Aorta (tissue), 5 donors: Measurements from ENCODE around the gene MIEF1. TPM values are rescaled to one million over a fixed set of nuclear protein-coding genes. Genes with fewer than 3 reads are reported as not detected.
"Not testable (repeated sequence)": the region's sequence is repeated elsewhere in the genome, so short reads cannot be mapped to it uniquely, and the experiment has no call there.

Experiments
- ATAC-seq: fragments of 200-7000 bp; cut with Tn5 transposase; one replicate; pipeline ENCODE4 v1.9.1; 2022; ENCODE audit warnings: moderate library complexity; ENCODE audit not compliant: low FRiP score
- DNase-seq, 2 donors: peaks; one replicate each; pipeline ENCODE4 v3.0.0-alpha.2; 2020
- H3K27ac ChIP-seq, 2 donors: one replicate each; pipeline ENCODE4 v1.5.1; 2013; ENCODE audit warnings: low read length in 2 of 2, mild to moderate bottlenecking in 2 of 2, moderate library complexity in 2 of 2, control low read depth in 1 of 2, inconsistent platforms in 1 of 2, low read depth in 1 of 2
- H3K27me3 ChIP-seq, 2 donors: one replicate each; pipeline ENCODE4 v1.6.1; 2013; ENCODE audit warnings: control low read depth in 1 of 2, low read length in 1 of 2, mild to moderate bottlenecking in 1 of 2, moderate library complexity in 1 of 2; ENCODE audit not compliant: insufficient read depth in 2 of 2, control insufficient read depth in 1 of 2
- H3K36me3 ChIP-seq, 2 donors: one replicate each; pipeline ENCODE4 v1.6.1; 2013; ENCODE audit warnings: control low read depth in 1 of 2, low read length in 1 of 2, mild to moderate bottlenecking in 1 of 2; ENCODE audit not compliant: insufficient read depth in 2 of 2, control insufficient read depth in 1 of 2
- H3K4me1 ChIP-seq, 2 donors: one replicate each; pipeline ENCODE4 v1.6.1; 2013; ENCODE audit warnings: low read length in 2 of 2, control low read depth in 1 of 2, mild to moderate bottlenecking in 1 of 2, moderate library complexity in 1 of 2; ENCODE audit not compliant: insufficient read depth in 2 of 2, control insufficient read depth in 1 of 2
- H3K4me3 ChIP-seq, 2 donors: one replicate each; pipeline ENCODE4 v1.5.1; 2013; ENCODE audit warnings: low read length in 2 of 2, control low read depth in 1 of 2, mild to moderate bottlenecking in 1 of 2
- H3K9me3 ChIP-seq: one replicate; pipeline ENCODE4 v1.6.1; 2013; ENCODE audit warnings: mild to moderate bottlenecking, low read length; ENCODE audit not compliant: control insufficient read depth
- WGBS, 2 donors: extraction: QIAGEN DNeasy Blood & Tissue Kit; methylation state at CpG; one replicate each; pipeline ENCODE4 v1.1.7; 2013; 5-methylcytosine and 5-hydroxymethylcytosine counted together
- intact Hi-C, 2 donors: fragments of 100-400 bp; cut with DNase I; formaldehyde crosslinking; loops; one replicate each; pipeline versions ENCODE4 v1.14.2 to v1.15.0; 2022
- polyA plus RNA-seq, 2 donors: library from polyadenylated mRNA; stranded (reverse); fragments of 200-250 nt; gene quantifications; one replicate each; pipeline ENCODE4 v1.2.3, GENCODE V29; 2013
- total RNA-seq, 2 donors: library from RNA; stranded (reverse); fragmentation: NEBNext Ultra II Directional; extraction: Animal tissue kit (Norgen Biotek cat#: 25700); gene quantifications; one replicate each; pipeline ENCODE4 v1.2.1, GENCODE V29; 2021
- donor health status: healthy with polysubstance abuse.
- donor health status: Bipolar disorder and iron deficiency.
- donor health status: DM: no; HTN: no; CAD: no.
- donor health status: DM: no; HTN: no; CAD: no.
- donor health status: DM: yes; HTN: yes; CAD: no.

MIEF1 gene
- total and polyA plus RNA-seq, 4 donors: 8.0 to 20.1 (median 11.9) TPM

DNA sequence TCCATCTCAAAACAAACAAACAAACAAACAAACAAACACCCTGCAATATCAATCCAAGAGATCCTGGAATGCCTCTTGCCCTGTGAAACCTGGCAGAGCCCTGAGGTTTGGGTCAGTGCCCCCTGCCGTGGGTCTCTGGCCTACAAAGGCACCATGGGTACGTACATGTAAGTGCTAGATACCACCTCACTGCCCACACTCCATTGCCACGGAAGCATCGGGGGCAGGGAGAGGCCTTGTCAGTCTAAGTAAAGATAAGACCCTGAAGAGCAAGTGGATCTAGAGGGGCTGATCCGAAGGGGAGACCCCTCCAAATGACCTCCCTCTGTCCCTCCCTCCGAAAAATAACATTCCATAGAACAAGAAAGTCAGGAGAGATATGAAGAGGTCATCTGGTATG, 2.0 kb upstream of the MIEF1 start:
- 89 to 90% methylated on average over 6 of the region's 6 CpGs for WGBS, 2 donors
- Histone ChIP-seq H3K9me3 (no peaks in the 10 kb centered on the region), H3K27me3 (no peaks in the 10 kb centered on the region), H3K27ac (no peak overlapping the region), H3K36me3 (peaks cover 0 to 1% of the 10 kb centered on the region in 2 donors), H3K4me1 (peaks cover 2 to 11% of the 10 kb centered on the region in 2 donors), H3K4me3 (no peak overlapping the region)
- DNase-seq (no peak), ATAC-seq (no peak)
- intact Hi-C loops: loop anchor here in 1 of 2 donors (5.0 kb wide), 1 partner anchor 103 kb away; the partner anchor contains the start of gene TAB1

DNA sequence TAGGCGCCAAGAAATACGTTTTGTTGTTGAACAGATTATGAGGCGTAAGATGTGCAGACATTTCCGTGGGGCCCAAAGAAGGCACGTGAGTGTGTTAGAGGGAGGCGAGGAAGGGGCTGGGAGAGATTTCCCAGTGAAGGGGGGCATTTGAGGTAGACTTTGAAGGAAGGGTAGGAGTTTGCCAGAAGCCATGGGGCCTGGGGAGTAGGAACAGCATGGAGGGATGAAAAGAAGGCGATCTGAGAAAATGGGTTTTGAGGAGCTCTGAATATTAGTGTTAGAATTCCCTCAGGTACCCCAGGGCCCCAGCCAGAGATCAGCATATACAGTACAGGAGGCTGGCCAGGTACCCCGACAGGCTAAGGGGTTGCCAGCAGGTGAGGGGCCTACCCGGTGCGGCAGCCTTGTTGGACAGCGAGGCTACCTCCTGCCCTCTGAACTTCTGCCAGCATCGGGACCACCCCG, 414 bp upstream of the MIEF1 start:
- WGBS, 2 donors: 16 to 18% methylated on average over 11 to 13 of the region's 13 CpGs
- intact Hi-C loops: loop anchor here in 1 of 2 donors (2.0 to 5.0 kb wide), 2 partner anchors 19 to 104 kb away; partner anchors contain the start of genes ATF4 and TAB1
- Histone ChIP-seq H3K27ac (peak overlapping the region in 1 of 2 donors; percentile 34), H3K4me1 (peaks cover 2 to 11% of the 10 kb centered on the region in 2 donors), H3K36me3 (peaks cover 0 to 1% of the 10 kb centered on the region in 2 donors), H3K27me3 (no peaks in the 10 kb centered on the region), H3K9me3 (no peaks in the 10 kb centered on the region), H3K4me3 (peak overlapping the region in 1 of 2 donors; percentile 28)
- ATAC-seq (no peak), DNase-seq (no peak)

DNA sequence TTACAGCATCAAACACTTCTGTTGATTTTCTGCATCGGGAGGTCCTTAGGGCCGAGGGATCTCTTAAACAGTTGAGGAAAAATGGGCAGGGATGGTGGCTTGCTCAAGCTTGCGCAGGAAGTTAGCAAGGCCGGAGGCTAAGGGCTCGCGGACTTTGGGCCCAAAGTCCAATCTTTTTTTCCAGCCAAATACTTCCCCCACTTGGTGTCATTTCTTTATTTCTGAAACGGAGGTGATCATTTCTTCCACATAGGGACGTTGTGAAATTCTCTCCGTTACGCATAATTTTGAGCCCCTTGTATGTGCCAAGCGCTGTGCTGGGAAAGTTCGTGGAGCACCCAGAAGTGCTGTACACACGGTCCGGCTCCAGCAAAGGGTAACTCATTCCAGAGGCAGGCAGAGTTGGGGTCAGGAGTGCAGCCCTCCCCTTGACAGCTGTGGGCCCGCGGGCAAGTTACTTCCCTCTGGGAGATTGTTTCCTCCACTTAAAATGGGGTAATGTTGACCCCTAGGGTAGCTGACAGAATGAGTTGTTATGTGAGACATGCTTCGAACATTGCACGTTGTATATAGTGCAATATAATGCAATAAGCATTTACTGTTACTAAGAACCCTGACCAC, 809 bp downstream of the MIEF1 start:
- Histone ChIP-seq H3K36me3 (peaks cover 0 to 1% of the 10 kb centered on the region in 2 donors), H3K4me3 (peak overlapping the region; percentile 86 to 96), H3K27ac (no peak overlapping the region), H3K9me3 (no peaks in the 10 kb centered on the region), H3K27me3 (no peaks in the 10 kb centered on the region), H3K4me1 (peaks cover 2 to 11% of the 10 kb centered on the region in 2 donors)
- intact Hi-C loops: loop anchor here in 1 of 2 donors (2.0 to 5.0 kb wide), 2 partner anchors 18 to 106 kb away; partner anchors contain the start of genes ATF4 and TAB1
- DNase-seq (no peak), ATAC-seq (no peak)
- WGBS, 2 donors: 7% methylated on average over 18 of the region's 18 CpGs

DNA sequence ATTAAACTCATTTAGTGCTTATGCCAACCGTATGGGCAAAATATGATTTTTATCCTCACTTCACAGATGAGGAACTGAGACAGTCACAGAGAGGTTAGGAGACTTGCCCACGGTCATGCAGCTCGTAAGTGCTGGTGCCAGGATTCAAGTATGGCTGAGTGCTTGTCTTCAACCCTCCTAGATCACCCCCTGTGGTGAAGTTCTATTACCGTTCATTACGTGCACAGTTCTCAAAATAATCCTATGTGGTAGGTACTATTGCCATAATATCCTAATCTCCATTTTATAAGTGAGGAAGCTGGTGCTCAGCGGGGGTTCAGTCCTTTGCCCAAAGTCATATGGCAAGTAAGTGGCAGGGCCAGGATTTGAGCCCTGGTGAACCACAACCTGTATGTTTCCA, 1.5 kb downstream of the MIEF1 start:
- Histone ChIP-seq H3K27ac (no peak overlapping the region), H3K36me3 (peaks cover 0 to 1% of the 10 kb centered on the region in 2 donors), H3K4me3 (no peak overlapping the region), H3K4me1 (peaks cover 2 to 11% of the 10 kb centered on the region in 2 donors), H3K9me3 (no peaks in the 10 kb centered on the region), H3K27me3 (no peaks in the 10 kb centered on the region)
- intact Hi-C loops: loop anchor here in 1 of 2 donors (2.0 to 5.0 kb wide), 2 partner anchors 17 to 106 kb away; partner anchors contain the start of genes ATF4 and TAB1
- 61 to 67% methylated on average over 6 of the region's 6 CpGs for WGBS, 2 donors
- ATAC-seq (no peak), DNase-seq (no peak)

DNA sequence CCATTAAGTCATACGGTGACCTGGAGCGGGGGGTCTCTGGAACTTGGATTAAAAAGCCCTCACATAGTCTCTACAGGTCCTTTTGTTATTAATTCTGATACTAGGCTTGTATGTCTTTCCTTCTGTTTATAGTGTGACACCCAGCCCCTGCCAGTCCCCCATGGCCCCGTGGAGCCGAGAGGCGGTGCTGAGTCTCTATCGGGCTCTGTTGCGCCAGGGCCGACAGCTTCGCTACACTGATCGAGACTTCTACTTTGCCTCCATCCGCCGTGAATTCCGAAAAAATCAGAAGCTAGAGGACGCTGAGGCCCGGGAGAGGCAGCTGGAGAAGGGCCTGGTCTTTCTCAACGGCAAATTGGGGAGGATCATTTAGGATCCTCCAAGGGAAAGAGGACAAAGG, 2.0 kb downstream of the MIEF1 start:
- Histone ChIP-seq H3K4me3 (no peak overlapping the region), H3K27ac (no peak overlapping the region), H3K9me3 (no peaks in the 10 kb centered on the region), H3K4me1 (peaks cover 2 to 11% of the 10 kb centered on the region in 2 donors), H3K36me3 (peaks cover 0 to 1% of the 10 kb centered on the region in 2 donors), H3K27me3 (no peaks in the 10 kb centered on the region)
- ATAC-seq (no peak), DNase-seq (peak in 1 of 2 donors; percentile 56)
- 91 to 93% methylated on average over 16 of the region's 16 CpGs for WGBS, 2 donors
- intact Hi-C loops: loop anchor here in 1 of 2 donors (5.0 kb wide), 1 partner anchor 107 kb away; the partner anchor contains the start of gene TAB1

DNA sequence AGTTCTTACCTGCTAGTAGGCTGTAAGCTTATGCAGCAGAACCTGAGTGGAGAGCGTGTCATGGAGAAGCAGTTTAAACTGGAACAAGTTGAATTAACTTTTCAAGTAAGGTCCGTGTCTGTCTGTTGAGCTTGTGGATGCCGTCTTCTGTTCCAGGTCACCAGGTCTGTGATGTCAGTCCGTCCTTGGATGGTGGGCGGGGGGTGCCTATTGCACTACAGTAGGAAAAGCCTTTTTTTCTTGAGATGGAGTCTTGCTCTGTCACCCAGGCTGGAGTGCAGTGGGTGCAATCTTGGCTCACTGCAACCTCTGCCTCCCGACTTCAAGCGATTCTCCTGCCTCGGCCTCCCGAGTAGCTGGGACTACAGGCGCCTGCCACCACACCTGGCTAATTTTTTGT, 4.9 kb downstream of the MIEF1 start:
- H3K4me3 ChIP-seq, ATAC-seq, intact Hi-C loops, H3K9me3 ChIP-seq, H3K27ac ChIP-seq, H3K27me3 ChIP-seq, H3K36me3 ChIP-seq: not testable (repeated sequence)
- H3K4me1 ChIP-seq: peaks cover 0 to 11% of the 10 kb centered on the region in 2 donors
- 72 to 85% methylated on average over 10 of the region's 10 CpGs for WGBS, 2 donors
- peak in 1 of 2 donors; percentile 55 for DNase-seq

DNA sequence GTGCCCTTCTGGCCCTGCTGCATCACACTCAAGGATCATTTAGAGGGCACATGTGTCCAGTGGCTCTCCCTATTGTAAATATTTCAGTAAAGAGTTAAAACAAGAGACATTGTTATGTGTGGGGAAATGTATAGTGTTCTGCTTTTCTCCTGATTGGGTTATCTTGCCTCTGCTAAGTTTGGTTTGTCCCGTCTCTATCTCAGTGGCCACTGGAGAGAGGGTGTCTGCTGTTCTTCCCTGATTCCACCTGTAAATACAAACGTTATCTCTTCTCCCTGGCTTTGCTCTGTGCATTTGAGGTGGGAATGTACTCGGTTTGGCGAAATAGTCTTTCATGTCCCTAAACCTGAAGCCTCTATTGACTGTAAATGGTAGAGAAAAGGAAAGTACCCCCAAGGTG, 6.3 kb downstream of the MIEF1 start:
- no peaks in the 10 kb centered on the region for H3K9me3 ChIP-seq
- no peak for DNase-seq
- H3K4me3 ChIP-seq: no peak overlapping the region
- WGBS, 2 donors: 73 to 80% methylated on average over 4 of the region's 4 CpGs
- peaks cover 0 to 11% of the 10 kb centered on the region in 2 donors for H3K36me3 ChIP-seq
- H3K27ac ChIP-seq: no peak overlapping the region
- ATAC-seq: no peak
- H3K4me1 ChIP-seq: peaks cover 0 to 6% of the 10 kb centered on the region in 2 donors
- H3K27me3 ChIP-seq: no peaks in the 10 kb centered on the region
- intact Hi-C loops: no loop called here

DNA sequence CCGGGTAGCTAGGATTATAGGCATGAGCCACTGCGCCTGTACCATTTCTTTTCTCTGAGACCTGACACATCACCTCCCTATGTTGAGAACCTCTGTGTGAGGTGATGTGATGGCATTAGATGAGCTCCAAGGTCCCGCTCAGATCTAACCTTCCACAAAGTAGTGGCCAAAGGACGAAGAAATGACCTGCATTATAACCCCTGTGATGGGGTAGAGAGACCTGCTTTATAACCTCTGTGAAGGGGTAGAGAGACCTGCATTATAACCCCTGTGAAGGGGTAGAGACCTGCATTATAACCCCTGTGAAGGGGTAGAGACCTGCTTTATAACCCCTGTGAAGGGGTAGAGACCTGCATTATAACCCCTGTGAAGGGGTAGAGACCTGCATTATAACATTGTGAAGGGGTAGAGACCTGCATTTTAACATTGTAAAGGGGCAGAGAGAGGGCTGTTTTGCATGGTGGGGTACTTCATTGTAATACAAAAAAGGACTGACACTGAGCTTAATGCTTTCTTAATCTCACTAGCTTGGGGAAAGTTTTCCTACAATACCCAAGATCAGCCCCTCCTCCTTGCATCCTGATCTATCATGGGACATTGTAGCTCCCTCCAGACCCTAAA, 8.5 kb downstream of the MIEF1 start:
- no peaks in the 10 kb centered on the region for H3K27me3 ChIP-seq
- peaks cover 0 to 16% of the 10 kb centered on the region in 2 donors for H3K36me3 ChIP-seq
- no peaks in the 10 kb centered on the region for H3K9me3 ChIP-seq
- DNase-seq (no peak), ATAC-seq (no peak)
- H3K4me1 ChIP-seq: no peaks in the 10 kb centered on the region
- intact Hi-C loops: loop anchor here in 1 of 2 donors (5.0 kb wide), 1 partner anchor 168 kb away; no protein-coding TSS in a partner anchor
- no peak overlapping the region for H3K27ac ChIP-seq
- no peak overlapping the region for H3K4me3 ChIP-seq
- 87 to 95% methylated on average over 4 of the region's 4 CpGs for whole genome bisulfite sequencing, 2 donors
